Measurements from ENCODE around the gene TPRG1L.

Gene TPRG1L

DNA sequence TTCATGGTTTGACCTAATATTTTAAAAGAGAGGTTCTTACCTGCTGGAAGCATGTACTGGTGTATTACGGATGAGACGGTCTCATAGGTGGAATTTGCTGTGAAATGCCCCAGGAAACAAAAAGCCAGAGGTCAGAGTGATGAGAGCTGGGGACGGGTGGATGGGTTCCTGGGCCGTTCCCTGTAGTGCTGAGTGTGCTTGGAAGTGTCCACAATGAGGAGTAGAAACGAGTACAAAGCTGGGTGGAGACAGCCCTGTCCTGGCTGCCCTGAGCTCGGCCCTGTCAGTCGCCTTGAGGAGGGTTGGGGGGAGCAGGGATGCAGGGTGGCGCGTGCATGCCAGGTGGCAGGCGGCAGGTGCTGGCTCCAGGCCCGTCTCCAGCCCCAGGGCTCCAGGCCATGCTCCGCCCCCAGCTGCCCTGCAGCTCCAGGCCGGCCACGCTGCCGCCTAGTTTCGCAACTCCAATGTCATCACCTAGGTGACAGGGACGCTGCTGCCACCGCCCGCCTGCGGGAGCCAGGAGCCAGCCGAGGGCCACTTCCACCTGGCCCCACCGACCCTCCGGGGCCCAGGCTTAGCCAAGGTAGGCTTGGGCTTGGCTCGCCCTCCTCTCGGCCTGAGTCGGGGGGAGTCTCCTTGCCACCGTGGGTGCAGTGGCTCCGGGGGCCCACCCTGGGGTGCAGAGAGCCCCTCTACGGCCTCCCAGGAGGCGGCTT is 43.9 kb downstream of the TPRG1L start:
- no peak for DNase-seq

GRCh38 chr1:3669421-3669821 is 44.6 kb downstream of the TPRG1L start:
- DNase-seq: no peak

DNA sequence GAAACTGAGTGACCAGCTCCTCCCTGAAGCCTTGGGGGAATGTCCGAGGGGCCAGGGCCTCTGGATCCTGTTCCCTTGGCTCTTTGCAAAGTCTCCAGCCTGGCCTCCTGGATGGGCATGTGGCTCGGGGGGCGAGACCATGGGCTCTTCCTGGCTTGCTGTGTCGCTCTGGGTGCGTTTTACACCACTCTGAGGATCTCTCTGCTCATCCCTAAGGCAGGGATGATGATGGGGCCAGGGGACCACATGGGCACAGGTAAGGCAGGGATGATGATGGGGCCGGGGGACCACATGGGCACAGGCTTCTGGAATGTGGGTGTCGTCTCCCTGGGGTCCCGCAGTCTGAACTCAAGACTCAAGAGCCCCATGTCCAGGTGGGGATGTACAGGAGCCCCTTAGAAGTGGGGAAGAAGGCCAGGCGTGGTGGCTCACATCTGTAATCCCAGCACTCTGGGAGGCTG is 45.2 kb downstream of the TPRG1L start:
- DNase-seq: no peak

DNA sequence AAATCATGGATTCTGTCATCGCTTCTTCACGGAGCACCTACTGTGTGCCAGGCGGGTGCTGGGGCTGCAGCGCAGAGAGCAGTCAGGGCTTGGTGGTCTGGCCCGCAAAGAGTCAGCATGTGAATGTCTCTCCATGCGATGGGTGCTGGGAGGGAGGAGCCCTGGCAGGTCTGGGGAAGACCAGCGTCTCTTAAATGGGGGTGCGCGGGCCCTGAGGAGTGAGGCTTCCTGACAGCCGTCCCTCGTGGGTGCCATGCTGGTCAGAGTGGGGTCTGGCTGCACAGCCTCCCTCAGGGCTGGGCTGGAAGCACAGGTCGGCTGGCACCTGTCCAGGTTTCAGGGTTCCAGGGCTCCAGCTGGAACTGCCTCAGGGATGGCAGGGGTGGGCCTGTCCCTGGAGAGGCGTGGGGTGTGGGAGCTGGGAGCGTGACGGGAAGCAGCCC is 46.0 kb downstream of the TPRG1L start:
- DNase-seq: no peak

- DNase-seq: no peak
These were observed 46.8 kb downstream of the TPRG1L start for GRCh38 chr1:3671371-3672180.

DNA sequence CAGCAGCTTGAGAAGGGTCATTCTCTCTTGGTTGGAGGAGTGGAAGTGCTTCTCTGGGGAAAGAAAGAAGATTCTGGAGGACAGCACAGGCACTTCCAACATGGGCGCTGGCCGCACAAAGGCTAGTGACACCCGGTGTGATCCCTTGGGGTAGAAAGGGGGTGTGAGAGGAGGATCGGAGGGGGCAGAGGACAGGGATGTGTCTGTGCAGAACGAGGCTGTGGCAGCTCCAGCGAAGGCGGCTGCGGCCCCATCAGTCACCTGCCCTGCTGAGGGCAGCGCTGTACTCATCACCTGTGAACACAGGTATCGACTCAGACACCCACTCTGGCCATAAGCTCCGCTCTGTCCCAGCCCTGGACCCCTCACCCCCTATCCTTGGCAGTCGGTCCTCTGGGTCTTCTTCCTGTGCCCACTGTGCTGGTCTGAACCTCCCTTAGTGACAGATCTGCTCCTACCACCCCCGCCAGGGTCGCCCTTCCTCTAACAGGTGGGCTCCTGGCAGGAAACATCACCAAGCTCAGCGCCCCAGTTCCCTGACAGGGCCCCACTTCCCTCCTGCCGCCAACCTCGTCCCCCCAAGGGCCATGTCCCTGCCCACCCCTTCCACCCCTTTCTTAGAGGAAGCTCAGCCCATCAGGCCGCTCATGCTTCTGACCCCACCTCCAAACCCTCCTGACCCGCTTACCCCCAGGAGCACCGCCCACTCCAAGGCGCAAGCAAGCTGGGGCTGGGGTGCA is 47.6 kb downstream of the TPRG1L start:
- no peak for DNase-seq

DNA sequence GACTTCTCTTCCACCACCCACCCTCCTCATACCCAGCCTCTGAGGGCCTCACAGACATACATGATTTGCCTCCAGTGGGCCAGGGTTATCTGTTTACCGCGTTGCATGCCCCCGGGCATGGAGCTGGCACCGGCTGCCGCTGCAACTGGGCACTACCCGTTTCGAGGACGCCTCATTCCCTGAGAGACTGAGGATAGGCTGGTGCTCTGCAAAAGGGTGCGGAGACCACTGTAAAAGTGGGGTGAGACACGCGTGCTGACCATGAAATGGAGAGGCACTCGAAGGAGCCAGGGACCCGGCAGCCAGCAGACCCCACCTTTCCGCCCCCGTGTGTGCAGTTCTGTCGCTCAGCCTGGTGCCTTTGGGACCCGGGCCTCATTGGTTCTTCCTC is 48.2 kb downstream of the TPRG1L start:
- no peak for DNase-seq

DNA sequence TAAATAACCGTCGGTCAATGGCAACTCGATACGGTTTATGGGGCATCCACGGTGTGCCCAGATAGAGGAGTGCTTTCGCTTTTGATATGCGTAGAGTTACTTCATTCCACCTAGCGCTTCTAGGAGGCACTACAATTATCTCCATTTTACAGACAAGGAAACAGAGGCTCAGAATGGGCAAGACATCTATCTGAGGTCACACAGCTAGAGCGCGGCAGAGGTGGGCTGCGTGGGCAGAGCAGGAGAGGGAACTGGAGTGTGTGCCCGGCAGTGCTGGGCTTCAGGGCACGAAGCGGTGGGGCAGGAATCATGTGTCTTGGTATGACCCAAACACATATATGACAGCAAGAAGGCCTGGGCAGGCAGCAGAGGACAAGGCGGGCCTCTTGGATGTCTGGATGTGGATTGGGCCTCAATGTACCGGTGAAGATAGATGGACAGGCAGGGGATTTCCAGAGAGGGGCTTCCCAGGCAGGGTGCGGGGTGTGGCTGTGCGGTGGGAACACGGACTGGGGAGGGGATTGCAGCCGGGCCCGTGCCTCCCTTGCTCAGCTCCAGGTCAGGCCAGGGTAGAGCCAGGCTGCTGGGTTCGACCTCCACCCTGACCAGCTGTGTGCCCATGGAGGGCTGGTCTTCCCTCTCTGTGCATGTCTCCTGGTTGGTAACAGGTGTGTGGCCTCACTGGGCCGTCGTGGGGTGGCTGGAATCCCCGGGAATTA is 48.7 kb downstream of the TPRG1L start:
- no peak for DNase-seq

- DNase-seq: no peak
These were observed 49.6 kb downstream of the TPRG1L start for GRCh38 chr1:3674100-3675094.

DNA sequence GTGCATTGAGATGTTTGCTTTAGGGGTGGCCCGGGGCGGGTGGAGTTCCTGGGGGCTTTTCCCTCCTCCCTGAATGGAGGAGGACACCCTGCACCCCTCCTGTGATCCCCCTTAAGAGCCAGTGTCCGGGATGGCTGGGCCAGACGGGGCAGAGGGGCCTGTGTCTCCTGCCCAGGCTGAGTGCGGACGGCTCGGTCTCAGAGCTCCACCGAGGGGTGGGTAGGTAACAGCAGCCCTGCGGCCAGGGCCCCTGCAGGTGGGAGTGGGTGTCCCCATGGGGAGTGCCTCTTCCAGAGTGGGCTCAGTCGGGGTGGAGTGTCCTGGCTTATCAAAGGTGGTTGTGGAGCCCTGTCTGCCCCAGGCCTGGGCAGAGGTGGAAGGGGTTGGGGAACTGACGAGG is 50.6 kb downstream of the TPRG1L start:
- no peak for DNase-seq

GRCh38 chr1:3676581-3677470 is 52.0 kb downstream of the TPRG1L start:
- DNase-seq: no peak

DNA sequence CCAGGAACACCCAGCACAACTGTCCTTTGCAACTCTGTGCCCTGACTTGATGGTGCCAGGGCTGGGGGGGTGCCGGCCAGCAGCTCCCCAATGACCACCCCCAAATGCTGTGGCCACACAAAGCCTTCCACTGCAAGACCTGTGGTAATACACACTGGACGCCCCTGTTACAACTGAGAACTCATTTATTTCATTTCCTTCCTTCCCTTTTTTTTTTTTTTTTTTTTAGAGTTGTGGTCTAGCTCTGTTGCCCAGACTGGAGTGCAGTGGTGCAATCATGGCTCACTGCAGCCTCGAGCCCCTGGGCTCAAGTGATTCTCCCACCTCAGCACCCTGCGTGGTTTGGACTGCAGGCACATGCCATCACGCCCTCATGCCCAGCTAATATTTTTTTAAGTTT is 52.7 kb downstream of the TPRG1L start:
- no peak for DNase-seq

DNA sequence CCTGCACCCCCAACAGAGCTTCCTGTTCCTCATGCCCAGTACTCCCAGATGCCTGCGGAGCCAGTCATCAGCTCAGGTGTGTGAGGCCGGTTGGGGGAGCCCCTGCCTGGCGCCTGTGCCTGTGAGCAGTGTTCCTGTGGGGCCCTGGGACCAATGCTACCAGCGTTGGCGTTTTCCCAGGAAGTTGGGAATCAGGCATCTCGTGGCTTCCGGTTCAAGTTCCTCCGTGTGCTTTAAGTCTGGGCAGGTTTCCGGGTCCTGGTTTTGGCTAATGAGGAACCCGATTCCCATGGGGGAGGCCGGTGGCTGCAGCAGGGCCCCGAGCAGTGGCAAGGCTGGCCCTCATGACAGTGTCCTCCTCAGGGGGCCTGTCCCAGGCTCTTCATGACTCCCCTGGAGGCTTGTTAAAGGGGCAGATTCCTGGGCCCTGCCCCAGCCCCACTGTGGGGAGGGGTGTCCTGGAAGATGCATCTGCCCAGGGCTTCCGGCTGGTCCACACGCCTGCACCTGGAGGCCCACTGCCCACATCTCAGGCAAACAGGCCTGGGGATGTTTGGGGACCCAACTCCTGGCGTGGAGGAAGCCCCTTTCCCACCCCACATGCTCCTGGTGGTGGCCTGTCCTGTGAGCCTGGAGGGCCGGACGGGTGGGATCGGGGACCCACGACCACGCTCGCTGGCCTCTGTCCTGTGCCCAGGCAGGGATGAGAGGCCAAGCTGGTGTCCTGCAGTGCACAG is 53.7 kb downstream of the TPRG1L start:
- no peak for DNase-seq

- DNase-seq: no peak
These were observed 54.3 kb downstream of the TPRG1L start for GRCh38 chr1:3679098-3679555.

Measured in activated CD4-positive, alpha-beta T cell treated with anti-CD3 and anti-CD28 coated beads, Interleukin-2, amount 50 U/mL, for 1 hour (primary cell).